ENCODE results near the gene CPA5. TPM values are rescaled to one million over a fixed set of nuclear protein-coding genes. Genes with fewer than 3 reads are reported as not detected.
A peak's percentile ranks its signal among the peaks of the same experiment; 100 is the strongest.

CPA5 gene
- total RNA-seq, 1 experiment from 2014 or later = not detected

DNA sequence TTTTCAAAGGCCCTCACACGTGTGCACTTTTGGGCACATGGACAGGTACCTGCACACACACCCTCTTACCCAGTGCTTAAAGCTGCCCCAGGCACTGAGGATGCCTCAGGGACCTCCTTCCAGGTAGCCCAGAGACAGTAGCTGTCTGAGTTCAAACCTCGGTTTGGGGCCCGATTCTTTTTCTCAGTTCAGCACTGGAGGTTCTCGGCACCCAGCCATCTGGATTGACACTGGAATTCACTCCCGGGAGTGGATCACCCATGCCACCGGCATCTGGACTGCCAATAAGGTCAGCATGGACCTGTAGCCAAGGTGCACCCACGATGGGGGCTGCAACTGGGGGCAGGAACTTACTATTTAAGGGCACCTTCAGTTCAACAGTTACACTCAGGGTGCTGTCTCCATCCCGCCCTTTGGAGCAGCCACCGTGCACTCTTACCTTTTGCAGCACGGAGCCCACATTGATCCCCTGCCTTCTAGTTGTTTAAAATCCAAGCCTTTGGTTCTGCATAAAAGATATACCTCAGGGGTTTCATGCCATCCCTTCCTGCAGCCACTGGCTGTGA is 17.7 kb downstream of the CPA5 start:
- H3K27me3 ChIP-seq (ENCODE audit: insufficient read depth, low read length) = no peaks in the 10 kb centered on the region
- no CpG with 5 or more reads among the region's 10 CpGs for WGBS (ENCODE audit: extremely low coverage, insufficient read length, low lambda C conversion rate)
- H3K4me1 ChIP-seq (ENCODE audit: insufficient read depth, low read length) = no peaks in the 10 kb centered on the region; the same call in 1 of the 2 replicates

More for the DNA sequence above, 17.7 kb downstream of the CPA5 start:
- Histone ChIP-seq H2BK120ac (ENCODE audit: low read depth, low read length, poor library complexity, severe bottlenecking) (no peak overlapping the region), H4K8ac (replicated peaks; ENCODE audit: insufficient read length, low read depth, low read length) (no peak overlapping the region), H3K18ac (ENCODE audit: insufficient read length, low read depth, low read length) (no peak overlapping the region), H3K79me1 (ENCODE audit: insufficient read depth, low read depth, low read length, poor library complexity, severe bottlenecking) (no peaks in the 10 kb centered on the region), H4K91ac (ENCODE audit: insufficient read length, low read depth, low read length) (no peak overlapping the region), H3K4me2 (ENCODE audit: insufficient read depth, insufficient read length, low read length) (no peak overlapping the region), H2AK5ac (ENCODE audit: insufficient read length, low read length) (no peak overlapping the region), H2BK5ac (ENCODE audit: insufficient read length, low read length) (no peak overlapping the region), H3K4ac (ENCODE audit: low read depth, low read length) (no peak overlapping the region), H2BK15ac (ENCODE audit: low read depth, low read length) (no peak overlapping the region), H2BK12ac (ENCODE audit: insufficient read length, low read depth, low read length) (no peak overlapping the region), H4K5ac (ENCODE audit: insufficient read length, low read depth, low read length) (no peak overlapping the region), H3K23ac (ENCODE audit: insufficient read length, low read depth, low read length) (no peak overlapping the region), H2AFZ (ENCODE audit: low read length) (no peak overlapping the region), H3K9me3 (ENCODE audit: control insufficient read depth, low read depth, low read length) (no peaks in the 10 kb centered on the region), H3K56ac (ENCODE audit: insufficient read length, low read depth, low read length) (no peak overlapping the region), H3K23me2 (ENCODE audit: insufficient read length, low read depth, low read length, poor library complexity, severe bottlenecking) (no peaks in the 10 kb centered on the region), H2BK20ac (ENCODE audit: low read depth, low read length, poor library complexity, severe bottlenecking) (no peak overlapping the region), H4K20me1 (ENCODE audit: control insufficient read depth, insufficient read depth, insufficient read length) (no peaks in the 10 kb centered on the region), H3K27ac (ENCODE audit: insufficient read length, low read depth, low read length) (no peak overlapping the region), H3K9ac (ENCODE audit: extremely low read depth, insufficient read length, low read length) (no peak overlapping the region), H3K79me2 (ENCODE audit: insufficient read depth, low read length) (no peaks in the 10 kb centered on the region), H3T11ph (ENCODE audit: low read length) (no peak overlapping the region), H3K14ac (ENCODE audit: insufficient read depth, low read length) (no peak overlapping the region)
- Mint-ChIP-seq H3K4me3 (no peak overlapping the region), H3K4me1 (peaks cover 15 to 21% of the 10 kb centered on the region in 2 experiments), H3K27ac (peak overlapping the region in 2 of 3 experiments; percentile 39 to 65; a peak in 2 of 7 replicates), H3K9me3 (peaks cover 6 to 7% of the 10 kb centered on the region in 2 experiments; a peak in 4 of 5 replicates), H3K27me3 (ENCODE audit: low read depth) (peaks cover 2% of the 10 kb centered on the region; the same call in 1 of the 2 replicates), H3K36me3 (ENCODE audit: insufficient read depth in 1 of 3, low read depth in 3 of 3) (peaks cover 0 to 8% (median 2%) of the 10 kb centered on the region in 3 experiments; a peak in 3 of 7 replicates)
- no peak for TF ChIP-seq CTCF (conservative IDR thresholded peaks at IDR 0.05)
- DNase-seq = no peak
